ENCODE data around the gene DVL3.
"Not testable (repeated sequence)": the region's sequence is repeated elsewhere in the genome, so short reads cannot be mapped to it uniquely, and the experiment has no call there.

Gene DVL3

DNA sequence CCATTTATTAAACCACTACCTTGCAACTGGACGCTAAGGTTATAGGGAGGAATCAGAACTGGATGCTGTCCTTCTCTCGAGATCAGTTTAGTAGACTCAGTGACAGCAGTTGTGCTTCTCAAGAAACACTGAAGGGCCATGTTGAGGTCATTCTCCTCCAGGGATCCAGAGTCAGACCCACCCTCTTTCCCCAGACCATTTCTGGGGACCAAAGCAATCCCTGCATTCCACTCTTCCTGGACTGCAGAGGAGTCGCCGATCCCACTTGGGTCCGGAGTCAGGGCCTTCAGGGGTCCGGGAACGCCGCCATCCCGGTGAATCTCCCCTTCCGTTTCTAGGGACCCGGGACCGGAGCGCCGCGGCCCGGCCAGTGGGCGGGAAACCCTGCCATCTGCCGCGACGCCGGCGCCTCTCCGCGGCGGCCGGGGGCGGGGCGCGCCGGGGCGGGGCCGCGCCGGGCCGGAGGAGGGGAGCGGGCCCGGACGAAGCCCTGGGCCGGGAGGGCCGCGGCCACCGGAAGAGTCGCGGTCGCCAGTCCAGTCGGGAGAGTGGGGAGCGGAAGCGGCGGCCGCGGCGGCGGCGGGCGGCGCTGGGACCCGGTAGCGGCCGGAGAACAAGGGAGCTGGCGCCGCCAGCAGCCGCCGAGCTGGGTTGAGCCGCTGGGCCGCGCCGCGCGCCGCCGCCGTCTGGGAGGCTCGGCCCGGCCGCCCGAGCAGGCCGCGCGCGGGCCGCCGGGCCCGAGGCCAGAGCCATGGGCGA lies at the start of gene DVL3:
TSS of gene DVL3 (plus strand) at position 493 of the 759 bp plus-strand sequence. CDS start at position 752, 259 bp downstream.
- DNase-seq, result peak; percentile 58

DNA sequence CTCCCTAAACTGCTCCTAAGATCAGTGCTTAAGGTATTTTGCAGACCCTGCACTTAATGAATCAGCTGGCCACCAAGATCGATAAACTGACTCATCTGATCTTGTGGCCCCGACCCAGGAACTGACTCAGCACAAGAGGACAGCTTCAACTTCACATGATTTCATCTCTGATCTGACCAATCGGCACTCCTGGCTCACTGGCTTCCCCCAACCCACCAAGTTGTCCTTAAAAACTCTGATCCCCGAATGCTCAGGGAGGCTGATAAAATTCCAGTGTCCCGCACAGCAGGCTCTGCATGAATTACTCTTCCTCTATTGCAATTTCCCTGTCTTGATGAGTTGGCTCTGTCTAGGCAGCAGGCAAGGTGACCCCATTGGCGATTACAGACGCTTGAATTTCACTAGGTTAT lies 44.9 kb upstream of the DVL3 start:
- DNase-seq, result no peak

DNA sequence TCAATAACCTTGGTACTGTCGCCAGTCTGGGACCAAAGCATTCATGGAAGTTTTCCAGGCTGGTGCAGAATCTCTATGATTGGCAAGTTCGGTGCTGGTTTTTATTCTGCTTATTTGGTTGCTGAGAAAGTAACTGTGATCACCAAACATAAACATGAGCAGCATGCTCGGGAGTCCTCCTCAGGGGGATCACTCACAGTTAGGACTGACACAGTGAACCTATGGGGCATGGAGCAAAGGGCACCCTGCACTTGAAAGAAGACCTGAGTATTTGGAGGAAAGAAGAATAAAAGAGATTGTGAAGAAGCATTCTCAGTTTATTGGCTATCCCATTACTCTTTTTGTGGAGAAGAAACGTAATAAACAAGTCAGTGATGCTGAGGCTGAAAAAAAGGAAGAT lies 39.2 kb upstream of the DVL3 start:
- DNase-seq, result no peak

DNA sequence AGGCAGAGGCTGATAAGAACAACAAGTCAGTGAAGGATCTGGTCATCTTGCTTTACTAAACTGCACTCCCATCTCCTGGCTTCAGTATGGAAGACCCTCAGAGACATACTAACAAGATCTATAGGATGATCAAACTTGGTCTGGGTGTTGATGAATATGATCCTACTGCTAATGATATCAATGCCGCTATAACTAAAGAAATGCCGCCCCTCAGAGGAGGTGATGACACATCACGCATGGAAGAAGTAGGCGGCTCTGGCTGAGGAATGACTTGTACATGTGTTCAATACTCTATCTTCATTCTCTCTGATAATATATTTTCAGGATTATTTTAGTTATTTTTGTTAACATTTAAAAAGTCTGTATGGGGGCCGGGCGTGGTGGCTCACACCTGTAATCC lies 37.5 kb upstream of the DVL3 start:
- DNase-seq, result no peak

DNA sequence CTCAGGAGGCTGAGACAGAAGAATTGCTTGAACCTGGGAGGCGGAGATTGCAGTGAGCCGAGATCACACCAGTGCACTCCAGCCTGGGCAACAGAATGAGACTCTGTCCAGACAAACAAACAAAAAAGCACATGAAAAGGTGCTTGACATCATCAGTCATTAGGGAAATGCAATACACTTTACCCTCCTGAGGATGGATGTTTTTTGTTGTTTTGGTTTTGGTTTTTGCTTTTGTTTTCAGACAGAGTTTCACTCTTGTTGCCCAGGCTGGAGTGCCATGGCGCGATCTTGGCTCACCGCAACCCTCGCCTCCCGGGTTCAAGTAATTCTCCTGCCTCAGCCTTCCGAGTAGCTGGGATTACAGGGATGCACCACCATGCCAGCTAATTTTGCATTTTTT lies 34.1 kb upstream of the DVL3 start:
- DNase-seq, result not testable (repeated sequence)

DNA sequence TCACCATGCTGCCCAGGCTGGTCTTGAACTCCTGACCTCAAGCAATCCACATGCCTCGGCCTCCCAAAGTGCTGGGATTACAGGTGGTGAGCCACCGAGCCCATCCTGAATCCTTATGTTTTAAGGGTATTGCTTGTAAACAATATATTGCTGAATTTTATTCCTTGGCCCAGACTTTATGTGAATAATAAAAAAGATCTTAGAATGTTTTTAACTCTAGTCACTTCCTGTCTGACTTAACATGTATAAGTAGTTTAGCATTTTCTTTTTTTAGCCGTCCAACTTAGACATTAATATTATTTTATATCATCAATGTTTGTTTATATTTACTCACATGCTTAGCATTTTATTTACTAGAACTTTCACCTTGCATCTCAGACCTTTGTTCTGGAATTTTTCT lies 29.2 kb upstream of the DVL3 start:
- DNase-seq, result no peak

DNA sequence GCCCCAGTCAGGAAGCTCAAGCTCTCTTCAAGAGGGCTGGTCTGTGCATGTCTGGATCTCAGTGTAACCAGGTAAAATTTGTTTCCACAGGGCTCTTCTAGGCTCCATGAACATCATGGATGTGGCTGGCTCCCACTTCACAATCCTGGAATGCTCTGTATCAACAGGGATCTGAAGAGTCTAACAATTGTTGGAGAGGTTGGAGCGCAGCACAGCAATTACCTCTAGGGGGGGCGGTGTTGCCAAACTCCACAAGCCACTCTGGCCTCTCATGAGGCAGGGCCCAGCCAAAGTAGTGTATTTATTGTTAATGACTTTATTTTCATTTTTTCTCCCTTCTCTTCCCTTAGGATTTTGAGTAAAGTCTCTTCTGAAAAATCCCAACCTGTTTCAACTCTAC lies 26.2 kb upstream of the DVL3 start:
- peak; percentile 21 for DNase-seq

DNA sequence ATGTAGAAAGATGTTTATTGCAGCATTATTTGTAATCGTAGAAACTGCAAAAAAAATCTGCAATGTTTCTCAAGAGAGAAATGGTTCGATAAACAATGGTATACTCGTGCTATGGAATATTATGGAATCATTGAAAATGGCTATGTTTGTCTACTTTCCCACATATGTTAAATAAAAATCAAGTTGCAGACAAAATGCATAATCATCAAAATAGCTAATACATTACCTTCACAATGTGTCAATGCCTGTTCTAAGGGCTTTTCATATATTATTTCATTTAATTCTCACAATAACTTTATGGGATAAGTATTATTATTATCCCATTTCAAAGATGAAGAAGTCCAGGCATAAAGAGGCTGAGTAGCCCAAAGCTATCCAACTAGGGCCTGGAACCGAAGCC lies 22.2 kb upstream of the DVL3 start:
- no peak for DNase-seq

DNA sequence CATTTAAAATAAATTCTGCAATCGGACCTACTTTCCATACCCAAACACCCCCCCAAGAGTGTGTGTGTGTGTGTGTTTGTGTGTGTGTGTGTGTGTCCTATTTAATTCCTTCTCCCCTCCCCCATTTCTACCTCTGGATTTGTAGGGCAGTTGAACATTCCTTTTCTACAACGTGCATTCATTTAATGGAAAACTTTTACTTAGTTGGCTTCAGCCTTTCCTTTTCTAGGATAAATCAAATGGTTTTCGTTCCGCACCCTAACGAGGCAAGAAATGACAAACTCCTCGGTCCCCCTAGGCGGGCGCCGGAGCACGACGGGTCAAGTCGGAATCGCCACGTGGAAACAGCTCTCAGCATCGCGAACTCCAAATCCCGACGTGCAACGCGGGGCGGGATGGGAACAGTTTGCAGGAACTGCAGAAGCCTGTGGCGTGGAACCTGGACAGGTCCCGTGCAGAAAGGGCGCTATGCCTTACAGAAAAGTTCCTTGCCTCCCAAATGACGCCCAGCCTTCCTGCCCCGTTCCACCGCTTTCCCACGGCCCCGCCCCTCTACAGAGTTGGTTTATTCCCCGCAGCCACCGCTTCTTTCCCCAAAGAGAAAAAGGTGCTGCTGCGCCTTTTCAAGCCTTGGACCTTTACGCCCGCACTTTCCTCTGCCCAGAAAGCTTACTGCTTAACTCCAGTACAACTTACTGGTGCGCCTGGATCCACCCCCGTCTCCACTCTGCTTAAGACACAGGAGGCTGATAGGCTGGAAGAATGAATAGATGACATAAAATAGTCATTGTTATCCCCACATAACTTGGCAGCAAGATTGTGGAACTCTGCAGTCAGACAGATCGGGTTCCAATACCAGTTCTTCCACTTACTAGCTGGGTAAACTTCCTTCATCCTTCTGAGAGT lies 21.1 kb upstream of the DVL3 start:
- DNase-seq, result peak; percentile 83

DNA sequence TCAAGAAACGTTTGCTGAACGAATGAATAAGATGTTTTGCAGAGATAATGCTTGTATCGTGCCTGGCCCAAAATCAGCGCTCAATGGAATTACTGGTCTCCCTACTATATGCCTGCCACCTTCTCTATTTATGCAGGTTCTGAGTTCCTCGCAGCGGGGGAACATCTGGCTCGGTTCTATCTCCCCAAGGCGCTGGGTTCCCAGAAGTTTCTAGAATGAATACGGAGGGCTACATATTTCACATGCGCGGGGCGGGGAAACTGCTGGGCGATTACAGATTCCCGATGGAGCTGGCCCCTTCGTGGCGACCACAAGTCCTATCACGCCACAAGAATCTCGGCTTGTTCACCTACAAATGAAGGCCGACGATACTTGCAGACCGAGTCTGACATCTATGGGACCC lies 20.4 kb upstream of the DVL3 start:
- no peak for DNase-seq

DNA sequence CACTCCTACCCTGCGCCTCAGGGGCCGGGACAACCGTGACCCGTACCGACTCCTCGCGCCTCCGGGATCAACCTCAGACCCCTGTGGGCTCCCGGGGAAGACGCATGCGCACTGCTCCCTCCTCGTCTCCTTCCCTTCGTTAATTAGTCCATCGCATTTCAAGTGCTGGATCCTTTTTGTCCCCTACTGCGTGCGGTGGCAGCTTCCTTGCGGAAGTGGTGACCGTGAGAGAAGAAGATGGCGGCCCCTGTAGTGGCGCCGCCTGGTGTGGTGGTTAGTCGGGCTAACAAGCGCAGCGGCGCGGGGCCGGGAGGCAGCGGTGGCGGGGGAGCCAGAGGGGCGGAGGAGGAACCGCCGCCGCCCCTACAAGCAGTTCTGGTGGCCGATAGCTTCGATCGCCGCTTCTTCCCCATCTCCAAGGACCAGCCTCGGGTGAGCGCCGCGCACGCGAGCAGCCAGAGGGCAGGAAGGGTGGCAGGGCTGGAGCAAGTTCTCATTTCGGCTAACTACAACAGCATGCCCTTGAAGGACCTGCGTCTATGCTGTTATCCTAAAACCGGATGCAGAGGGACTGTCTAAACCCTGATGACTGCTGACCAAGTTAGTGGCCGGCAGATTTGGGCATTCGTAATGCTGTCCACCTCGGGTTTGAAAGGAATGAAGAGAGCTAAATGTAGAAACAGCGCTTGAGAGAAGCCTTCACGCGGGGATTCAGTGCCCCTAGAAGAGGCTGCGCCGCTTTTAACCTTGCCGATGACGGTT lies 19.8 kb upstream of the DVL3 start, which contains the start of gene EIF2B5:
TSS of gene EIF2B5 (plus strand) at position 210 of the 762 bp plus-strand sequence. CDS start at position 238, 28 bp downstream.
- peak; percentile 92 for DNase-seq

DNA sequence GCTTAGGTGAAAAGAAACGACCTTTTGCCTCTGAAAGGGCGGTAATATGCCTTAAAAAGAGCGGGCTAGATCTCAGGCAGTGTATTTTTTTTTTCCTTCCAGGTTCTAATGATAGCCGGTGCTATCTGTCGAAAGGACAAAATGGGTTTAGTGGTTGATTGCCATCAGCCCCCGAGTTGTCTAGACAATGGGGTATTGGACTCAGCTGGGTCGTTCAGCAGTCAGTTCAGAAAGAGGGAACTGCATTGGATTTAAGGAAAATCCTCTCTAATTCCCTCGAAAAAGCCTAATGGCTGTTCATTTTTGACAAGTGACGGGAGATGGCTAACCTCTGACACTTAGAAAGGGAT lies 19.3 kb upstream of the DVL3 start:
- DNase-seq, result no peak

DNA sequence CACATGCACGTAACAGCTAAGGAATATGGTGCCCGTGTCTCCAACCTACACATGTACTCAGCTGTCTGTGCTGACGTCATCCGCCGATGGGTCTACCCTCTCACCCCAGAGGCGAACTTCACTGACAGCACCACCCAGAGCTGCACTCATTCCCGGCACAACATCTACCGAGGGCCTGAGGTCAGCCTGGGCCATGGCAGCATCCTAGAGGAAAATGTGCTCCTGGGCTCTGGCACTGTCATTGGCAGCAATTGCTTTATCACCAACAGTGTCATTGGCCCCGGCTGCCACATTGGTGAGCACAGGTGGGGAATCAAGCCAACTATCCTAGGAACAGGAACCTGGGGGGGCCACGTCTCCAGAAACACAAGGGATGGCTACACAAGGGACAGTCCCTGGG lies 14.7 kb upstream of the DVL3 start:
- DNase-seq, result no peak

DNA sequence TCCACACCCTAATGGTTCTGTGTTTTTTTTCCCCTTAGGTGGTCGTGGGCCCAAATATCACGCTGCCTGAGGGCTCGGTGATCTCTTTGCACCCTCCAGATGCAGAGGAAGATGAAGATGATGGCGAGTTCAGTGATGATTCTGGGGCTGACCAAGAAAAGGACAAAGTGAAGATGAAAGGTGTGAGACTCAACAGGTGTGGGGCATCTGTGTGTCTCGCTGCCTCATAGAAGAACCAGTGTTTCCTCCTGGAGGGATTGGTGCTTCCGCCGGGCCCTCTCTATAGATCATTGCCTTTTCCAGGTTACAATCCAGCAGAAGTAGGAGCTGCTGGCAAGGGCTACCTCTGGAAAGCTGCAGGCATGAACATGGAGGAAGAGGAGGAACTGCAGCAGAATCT lies 13.0 kb upstream of the DVL3 start:
- no peak for DNase-seq

DNA sequence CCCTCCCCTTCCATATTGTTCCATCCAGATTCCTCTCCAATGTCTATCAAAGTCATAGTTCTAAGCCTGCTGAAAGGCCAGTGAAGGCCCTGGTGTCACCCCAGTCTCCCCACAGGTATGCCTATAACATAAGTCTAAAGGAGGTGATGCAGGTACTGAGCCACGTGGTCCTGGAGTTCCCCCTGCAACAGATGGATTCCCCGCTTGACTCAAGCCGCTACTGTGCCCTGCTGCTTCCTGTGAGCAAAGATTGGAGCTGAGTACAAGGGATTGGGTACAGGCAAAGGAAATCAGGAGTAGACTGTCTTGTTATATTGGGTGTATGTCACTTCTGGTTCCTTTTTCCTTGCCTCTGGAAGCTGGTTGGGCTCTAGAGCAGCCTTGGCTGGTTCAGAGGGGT lies 11.8 kb upstream of the DVL3 start:
- no peak for DNase-seq

DNA sequence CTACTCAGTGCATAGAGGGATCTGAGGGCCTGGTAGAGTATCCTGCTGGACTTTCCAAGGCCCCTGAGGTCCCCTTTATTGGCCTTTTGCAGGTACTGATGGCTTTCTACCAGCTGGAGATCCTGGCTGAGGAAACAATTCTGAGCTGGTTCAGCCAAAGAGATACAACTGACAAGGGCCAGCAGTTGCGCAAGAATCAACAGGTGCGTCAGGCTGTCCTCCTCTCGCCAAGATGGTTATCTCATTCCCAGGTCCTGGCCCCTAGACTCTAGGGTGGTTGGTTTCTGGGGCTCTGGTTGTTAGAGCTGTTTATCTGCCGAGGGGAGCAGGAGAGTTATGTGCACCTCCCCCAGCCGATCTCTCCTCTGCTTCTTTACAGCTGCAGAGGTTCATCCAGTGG lies 10.7 kb upstream of the DVL3 start:
- DNase-seq, result no peak

DNA sequence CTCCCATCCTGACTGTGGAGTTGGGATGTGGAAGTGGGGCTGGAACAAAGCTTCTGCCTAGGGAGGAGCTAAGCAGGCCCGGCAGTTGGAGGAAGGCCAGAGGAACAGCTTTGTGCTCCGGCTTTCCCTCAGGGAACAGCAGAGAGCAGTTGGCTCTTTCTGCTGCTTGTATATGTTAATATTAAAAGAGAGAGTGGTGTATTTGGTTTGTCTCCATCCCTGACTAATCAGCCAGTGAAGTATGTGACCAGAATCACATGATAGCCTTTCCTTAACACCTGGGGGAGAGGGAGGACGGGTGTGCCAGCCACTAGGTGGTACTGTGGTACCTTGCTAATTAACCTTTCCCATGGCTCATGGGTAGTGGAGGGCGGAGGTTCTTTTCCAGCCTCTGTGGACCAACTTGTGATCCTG lies 10.1 kb upstream of the DVL3 start:
- DNase-seq, result peak; percentile 24

DNA sequence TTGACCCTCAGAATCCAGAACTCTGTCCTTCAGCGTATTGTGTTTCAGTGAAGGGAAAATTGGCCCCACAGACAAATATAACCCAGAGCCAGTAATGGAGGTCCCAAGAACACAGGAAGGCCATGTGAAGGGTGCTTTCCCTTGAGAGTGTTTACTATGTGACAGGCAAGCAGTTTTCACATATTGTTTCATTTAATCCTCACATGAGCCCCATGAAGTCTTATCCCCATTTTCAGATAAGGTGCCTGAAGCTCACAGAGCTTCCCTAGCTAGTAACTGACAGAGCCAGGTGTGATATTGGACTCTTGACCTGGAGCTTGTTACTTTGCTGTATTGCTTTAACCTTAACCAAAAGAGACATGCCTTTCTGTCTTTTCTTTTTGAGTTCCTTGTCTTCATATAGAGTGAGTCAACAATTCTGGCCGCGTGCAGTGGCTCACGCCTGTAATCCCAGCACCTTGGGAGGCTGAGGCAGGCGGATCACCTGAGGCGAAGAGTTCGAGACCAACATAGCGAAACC lies 9.4 kb upstream of the DVL3 start:
- DNase-seq, result no peak

DNA sequence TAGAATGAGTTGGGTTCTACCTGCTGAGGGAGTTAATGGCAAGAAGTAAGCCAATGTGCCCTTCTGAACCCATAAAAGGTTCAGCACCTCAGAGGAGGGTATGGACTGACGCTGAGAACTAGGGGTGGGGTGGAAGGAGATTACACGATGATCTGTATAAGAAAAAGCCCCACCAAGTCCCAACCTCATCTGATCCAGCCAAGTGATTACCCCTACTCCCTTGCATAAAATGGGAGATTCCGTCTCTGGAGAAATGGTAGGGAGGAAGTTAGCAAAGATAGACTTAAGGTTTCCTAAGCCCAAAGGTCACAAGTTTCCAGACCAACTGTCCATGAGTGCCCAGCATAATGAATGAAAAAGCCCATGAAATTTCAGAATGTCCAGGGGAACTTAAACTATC lies 7.1 kb upstream of the DVL3 start:
- DNase-seq, result no peak

DNA sequence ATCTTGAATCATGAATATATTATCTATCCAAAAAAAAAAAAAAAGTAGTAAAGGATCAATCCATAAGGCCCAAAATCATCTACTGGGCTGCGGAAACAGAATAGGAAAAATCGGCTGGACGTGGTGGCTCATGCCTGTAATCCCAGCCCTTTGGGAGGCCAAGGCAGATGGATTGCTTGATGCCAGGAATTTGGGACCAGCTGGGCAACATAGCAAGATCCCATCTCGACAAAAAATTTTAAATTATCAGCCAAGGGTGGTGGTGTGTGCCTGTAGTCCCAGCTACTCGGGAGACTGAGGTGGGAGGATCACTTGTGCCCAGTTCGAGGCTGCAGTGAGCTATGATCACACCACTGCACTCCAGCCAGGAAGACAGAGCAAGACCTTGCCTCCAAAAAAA lies 6.1 kb upstream of the DVL3 start:
- no peak for DNase-seq

DNA sequence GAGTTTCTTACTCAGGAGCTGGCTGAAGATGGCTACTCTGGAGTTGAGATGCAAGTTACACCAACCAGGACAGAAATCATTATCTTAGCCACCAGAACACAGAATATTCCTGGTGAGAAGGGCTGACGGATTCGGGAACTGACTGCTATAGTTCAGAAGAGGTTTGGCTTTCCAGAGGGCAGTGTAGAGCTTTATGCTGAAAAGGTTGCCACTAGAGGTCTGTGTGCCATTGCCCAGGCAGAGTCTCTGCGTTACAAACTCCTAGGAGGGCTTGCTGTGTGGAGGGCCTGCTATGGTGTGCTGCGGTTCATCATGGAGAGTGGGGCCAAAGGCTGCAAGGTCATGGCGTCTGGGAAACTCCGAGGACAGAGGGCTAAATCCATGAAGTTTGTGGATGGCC lies 5.4 kb upstream of the DVL3 start:
- DNase-seq, result not testable (repeated sequence)

DNA sequence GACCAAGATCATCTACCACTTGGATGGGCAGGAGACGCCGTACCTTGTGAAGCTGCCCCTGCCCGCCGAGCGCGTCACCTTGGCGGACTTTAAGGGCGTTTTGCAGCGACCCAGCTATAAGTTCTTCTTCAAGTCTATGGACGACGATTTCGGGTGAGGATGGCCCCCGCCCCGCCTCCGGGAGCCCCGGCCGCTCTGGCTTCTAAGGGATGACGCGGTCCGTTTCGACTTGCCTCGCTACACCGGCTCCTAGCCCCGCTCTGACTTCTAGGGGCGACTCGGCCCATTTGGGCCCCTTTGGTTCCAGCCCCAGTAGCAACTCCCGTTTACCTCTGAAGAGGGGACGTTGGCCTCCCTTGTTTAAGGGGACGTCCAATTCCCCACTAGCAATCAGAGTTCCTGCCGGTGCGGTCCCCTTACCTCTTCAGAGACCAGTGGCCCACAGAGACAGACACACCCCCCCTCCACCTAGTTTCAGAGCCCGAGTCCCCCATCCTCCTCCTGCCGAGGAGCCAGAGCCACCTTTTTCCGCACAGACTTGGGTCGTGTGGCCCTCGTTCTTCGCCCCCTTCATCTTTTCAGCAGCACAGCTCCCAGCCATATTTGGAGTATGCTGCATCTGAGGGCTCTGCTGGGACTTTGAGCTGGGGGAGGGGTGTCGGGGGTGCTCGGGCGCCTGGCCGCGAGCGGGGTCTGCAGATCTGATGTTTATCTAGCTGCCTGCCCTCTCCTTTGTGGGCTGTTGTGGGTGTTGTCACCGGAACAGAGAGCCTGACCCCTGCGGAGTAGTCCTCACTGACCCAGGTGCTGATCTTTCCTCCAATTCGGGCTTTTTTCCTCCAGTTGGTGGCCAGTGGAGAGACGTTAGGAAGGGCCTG lies 706 bp downstream of the DVL3 start:
- peak; percentile 73 for DNase-seq
